ENCODE results near the gene LRRC14B.
"Not testable (repeated sequence)": the region's sequence is repeated elsewhere in the genome, so short reads cannot be mapped to it uniquely, and the experiment has no call there.

The LRRC14B gene

GRCh38 chr5:192691-192969, 1.3 kb downstream of the LRRC14B start:
- no peak for DNase-seq (ENCODE audit: low read depth in 3 of 3)

GRCh38 chr5:192970-193831, 1.9 kb downstream of the LRRC14B start:
- DNase-seq (ENCODE audit: low read depth in 3 of 3) = no peak

- DNase-seq (ENCODE audit: low read depth in 3 of 3) = no peak
Measured at GRCh38 chr5:194102-194501, 2.8 kb downstream of the LRRC14B start.

GRCh38 chr5:194603-195209, 3.4 kb downstream of the LRRC14B start:
- no peak for DNase-seq (ENCODE audit: low read depth in 3 of 3)

GRCh38 chr5:195401-196160, 4.3 kb downstream of the LRRC14B start:
- no peak for DNase-seq (ENCODE audit: low read depth in 3 of 3)

GRCh38 chr5:196350-196749, 5.1 kb downstream of the LRRC14B start:
- DNase-seq (ENCODE audit: low read depth in 3 of 3) = no peak

- not testable (repeated sequence) for DNase-seq (ENCODE audit: low read depth in 3 of 3)
Measured at GRCh38 chr5:197031-197430, 5.7 kb downstream of the LRRC14B start.

- DNase-seq (ENCODE audit: low read depth in 3 of 3) = no peak
Measured at GRCh38 chr5:197892-198489, 6.7 kb downstream of the LRRC14B start.

GRCh38 chr5:198516-199196, 7.4 kb downstream of the LRRC14B start:
- DNase-seq (ENCODE audit: low read depth in 3 of 3) = no peak

GRCh38 chr5:199197-199949, 8.1 kb downstream of the LRRC14B start:
- DNase-seq (ENCODE audit: low read depth in 3 of 3) = no peak

- DNase-seq (ENCODE audit: low read depth in 3 of 3) = no peak
Measured at GRCh38 chr5:199950-200645, 8.8 kb downstream of the LRRC14B start.

- DNase-seq (ENCODE audit: low read depth in 3 of 3) = no peak
Measured at GRCh38 chr5:200985-201384, 9.7 kb downstream of the LRRC14B start.

- no peak for DNase-seq (ENCODE audit: low read depth in 3 of 3)
Measured at GRCh38 chr5:201672-202071, 10.4 kb downstream of the LRRC14B start.

- no peak for DNase-seq (ENCODE audit: low read depth in 3 of 3)
Measured at GRCh38 chr5:203246-203930, 12.1 kb downstream of the LRRC14B start.

GRCh38 chr5:204001-204400, 12.7 kb downstream of the LRRC14B start:
- no peak for DNase-seq (ENCODE audit: low read depth in 3 of 3)

GRCh38 chr5:204462-204861, 13.2 kb downstream of the LRRC14B start:
- DNase-seq (ENCODE audit: low read depth in 3 of 3) = no peak

GRCh38 chr5:204966-205670, 13.8 kb downstream of the LRRC14B start:
- no peak for DNase-seq (ENCODE audit: low read depth in 3 of 3)

GRCh38 chr5:206406-206805, 15.1 kb downstream of the LRRC14B start:
- no peak for DNase-seq (ENCODE audit: low read depth in 3 of 3)

GRCh38 chr5:206927-207536, 15.7 kb downstream of the LRRC14B start:
- DNase-seq (ENCODE audit: low read depth in 3 of 3) = no peak
